ENCODE results near the gene LILRA5. TPM values are rescaled to one million over a fixed set of nuclear protein-coding genes. Genes with fewer than 3 reads are reported as not detected.
A peak's percentile ranks its signal among the peaks of the same experiment; 100 is the strongest.
"Not testable (repeated sequence)": the region's sequence is repeated elsewhere in the genome, so short reads cannot be mapped to it uniquely, and the experiment has no call there.

Gene LILRA5
- total RNA-seq, 1 donor from 2014 or later, result not detected

DNA sequence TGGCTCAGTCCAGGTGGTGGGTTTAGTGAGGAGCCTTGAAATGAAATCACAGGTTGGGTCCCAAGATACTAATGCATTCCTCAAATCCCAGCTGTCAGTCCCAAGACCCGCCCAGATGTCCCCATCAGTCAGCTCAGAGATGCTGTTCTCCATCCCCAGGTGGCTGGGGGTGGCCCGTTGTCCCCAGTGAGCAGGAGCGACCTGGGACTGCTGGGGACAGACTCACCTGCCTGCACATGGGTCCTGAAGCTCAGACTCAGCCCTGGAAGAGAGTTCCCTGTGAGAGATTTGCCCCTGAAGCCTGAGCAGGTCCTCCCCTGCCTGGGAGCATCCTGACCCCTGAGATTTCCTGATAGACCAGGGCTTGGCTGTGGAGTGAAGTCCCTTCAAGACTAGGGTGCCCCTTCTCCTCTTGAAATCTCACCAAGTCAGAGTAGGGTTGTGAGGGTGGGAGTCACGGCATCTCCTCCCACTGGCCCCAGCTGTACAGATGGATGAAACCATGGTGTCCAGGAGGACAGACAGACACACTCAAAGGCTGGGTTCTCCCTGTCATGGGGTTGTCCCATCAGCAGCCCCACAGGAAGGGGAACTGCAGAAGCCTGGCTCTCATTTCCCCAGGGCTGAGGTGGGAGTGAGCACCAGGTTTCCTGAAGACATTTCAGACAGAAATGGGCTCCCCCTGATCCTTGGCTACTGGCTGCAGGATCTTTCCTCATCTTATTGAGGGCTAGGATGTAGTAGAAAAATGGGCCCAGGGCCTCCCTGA lies 14.4 kb downstream of the LILRA5 start:
- no peak overlapping the region for H3K4me3 Mint-ChIP-seq (ENCODE audit: unreplicated experiment)
- H3K27ac Mint-ChIP-seq (ENCODE audit: unreplicated experiment), result no peak overlapping the region
- H3K4me1 Mint-ChIP-seq (ENCODE audit: low read depth, unreplicated experiment), result no peaks in the 10 kb centered on the region
- H3K9me3 Mint-ChIP-seq (ENCODE audit: unreplicated experiment), result peaks cover 4% of the 10 kb centered on the region
- no peak for DNase-seq
- peaks cover 6% of the 10 kb centered on the region for H3K27me3 Mint-ChIP-seq (ENCODE audit: unreplicated experiment)
- H3K36me3 Mint-ChIP-seq (ENCODE audit: unreplicated experiment), result peaks cover 6% of the 10 kb centered on the region
- TF ChIP-seq, protein P1, sequence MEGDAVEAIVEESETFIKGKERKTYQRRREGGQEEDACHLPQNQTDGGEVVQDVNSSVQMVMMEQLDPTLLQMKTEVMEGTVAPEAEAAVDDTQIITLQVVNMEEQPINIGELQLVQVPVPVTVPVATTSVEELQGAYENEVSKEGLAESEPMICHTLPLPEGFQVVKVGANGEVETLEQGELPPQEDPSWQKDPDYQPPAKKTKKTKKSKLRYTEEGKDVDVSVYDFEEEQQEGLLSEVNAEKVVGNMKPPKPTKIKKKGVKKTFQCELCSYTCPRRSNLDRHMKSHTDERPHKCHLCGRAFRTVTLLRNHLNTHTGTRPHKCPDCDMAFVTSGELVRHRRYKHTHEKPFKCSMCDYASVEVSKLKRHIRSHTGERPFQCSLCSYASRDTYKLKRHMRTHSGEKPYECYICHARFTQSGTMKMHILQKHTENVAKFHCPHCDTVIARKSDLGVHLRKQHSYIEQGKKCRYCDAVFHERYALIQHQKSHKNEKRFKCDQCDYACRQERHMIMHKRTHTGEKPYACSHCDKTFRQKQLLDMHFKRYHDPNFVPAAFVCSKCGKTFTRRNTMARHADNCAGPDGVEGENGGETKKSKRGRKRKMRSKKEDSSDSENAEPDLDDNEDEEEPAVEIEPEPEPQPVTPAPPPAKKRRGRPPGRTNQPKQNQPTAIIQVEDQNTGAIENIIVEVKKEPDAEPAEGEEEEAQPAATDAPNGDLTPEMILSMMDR (IDR thresholded peaks at IDR 0.05; ENCODE audit: partially characterized antibody, unreplicated experiment), result no peak

- Mint-ChIP-seq H3K27me3 (ENCODE audit: unreplicated experiment) (peaks cover 8% of the 10 kb centered on the region), H3K9me3 (ENCODE audit: unreplicated experiment) (peaks cover 6% of the 10 kb centered on the region), H3K4me3 (ENCODE audit: unreplicated experiment) (no peak overlapping the region), H3K4me1 (ENCODE audit: low read depth, unreplicated experiment) (no peaks in the 10 kb centered on the region), H3K27ac (ENCODE audit: unreplicated experiment) (no peak overlapping the region), H3K36me3 (ENCODE audit: unreplicated experiment) (peaks cover 6% of the 10 kb centered on the region)
- TF ChIP-seq, protein P1 (IDR thresholded peaks at IDR 0.05; ENCODE audit: partially characterized antibody, unreplicated experiment), result no peak
- no peak for DNase-seq
Measured at GRCh38 chr19:54297759-54298305, 15.1 kb downstream of the LILRA5 start.

GRCh38 chr19:54294539-54294938 lies 18.4 kb downstream of the LILRA5 start:
- H3K36me3 Mint-ChIP-seq (ENCODE audit: unreplicated experiment), result peaks cover 6% of the 10 kb centered on the region
- TF ChIP-seq, protein P1 (IDR thresholded peaks at IDR 0.05; ENCODE audit: partially characterized antibody, unreplicated experiment), result no peak
- no peak overlapping the region for H3K4me3 Mint-ChIP-seq (ENCODE audit: unreplicated experiment)
- peaks cover 6% of the 10 kb centered on the region for H3K9me3 Mint-ChIP-seq (ENCODE audit: unreplicated experiment)
- H3K4me1 Mint-ChIP-seq (ENCODE audit: low read depth, unreplicated experiment), result no peaks in the 10 kb centered on the region
- no peak for DNase-seq
- peaks cover 8% of the 10 kb centered on the region for H3K27me3 Mint-ChIP-seq (ENCODE audit: unreplicated experiment)
- H3K27ac Mint-ChIP-seq (ENCODE audit: unreplicated experiment), result no peak overlapping the region

DNA sequence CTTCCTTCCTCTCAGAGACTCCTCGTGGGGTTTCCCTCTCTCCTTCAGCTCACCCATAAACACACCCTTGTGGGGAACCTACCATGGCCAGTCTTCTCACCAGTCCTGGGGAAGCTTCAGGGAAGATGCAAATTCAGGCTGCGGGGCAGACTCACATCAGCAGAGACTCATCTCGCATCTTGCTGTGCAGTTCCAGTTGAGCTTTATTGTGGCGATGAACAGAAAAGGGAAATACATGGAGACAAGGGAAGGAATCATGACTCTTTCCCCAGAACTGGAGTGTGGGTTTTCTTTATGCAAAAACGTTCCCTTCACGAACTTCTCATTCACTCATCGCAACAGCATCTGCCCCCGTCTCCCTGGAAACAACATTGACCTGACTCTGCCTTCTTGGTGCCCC lies 23.8 kb downstream of the LILRA5 start:
- peaks cover 20% of the 10 kb centered on the region for H3K9me3 Mint-ChIP-seq (ENCODE audit: unreplicated experiment)

GRCh38 chr19:54287456-54287855 lies 25.5 kb downstream of the LILRA5 start:
- H3K36me3 Mint-ChIP-seq (ENCODE audit: unreplicated experiment), result peaks cover 5% of the 10 kb centered on the region
- H3K4me1 Mint-ChIP-seq (ENCODE audit: low read depth, unreplicated experiment), result peaks cover 2% of the 10 kb centered on the region
- peak overlapping the region; percentile 47 for H3K4me3 Mint-ChIP-seq (ENCODE audit: unreplicated experiment)
- H3K9me3 Mint-ChIP-seq (ENCODE audit: unreplicated experiment), result peaks cover 24% of the 10 kb centered on the region
- DNase-seq, result no peak
- peaks cover 13% of the 10 kb centered on the region for H3K27me3 Mint-ChIP-seq (ENCODE audit: unreplicated experiment)
- H3K27ac Mint-ChIP-seq (ENCODE audit: unreplicated experiment), result peak overlapping the region; percentile 53
- TF ChIP-seq, protein P1 (IDR thresholded peaks at IDR 0.05; ENCODE audit: partially characterized antibody, unreplicated experiment), result no peak

More for the DNA sequence above, 23.8 kb downstream of the LILRA5 start:
- H3K4me3 Mint-ChIP-seq (ENCODE audit: unreplicated experiment); H3K36me3 Mint-ChIP-seq (ENCODE audit: unreplicated experiment); DNase-seq; H3K27ac Mint-ChIP-seq (ENCODE audit: unreplicated experiment); H3K4me1 Mint-ChIP-seq (ENCODE audit: low read depth, unreplicated experiment): not testable (repeated sequence)
- H3K27me3 Mint-ChIP-seq (ENCODE audit: unreplicated experiment), result peaks cover 18% of the 10 kb centered on the region

DNA sequence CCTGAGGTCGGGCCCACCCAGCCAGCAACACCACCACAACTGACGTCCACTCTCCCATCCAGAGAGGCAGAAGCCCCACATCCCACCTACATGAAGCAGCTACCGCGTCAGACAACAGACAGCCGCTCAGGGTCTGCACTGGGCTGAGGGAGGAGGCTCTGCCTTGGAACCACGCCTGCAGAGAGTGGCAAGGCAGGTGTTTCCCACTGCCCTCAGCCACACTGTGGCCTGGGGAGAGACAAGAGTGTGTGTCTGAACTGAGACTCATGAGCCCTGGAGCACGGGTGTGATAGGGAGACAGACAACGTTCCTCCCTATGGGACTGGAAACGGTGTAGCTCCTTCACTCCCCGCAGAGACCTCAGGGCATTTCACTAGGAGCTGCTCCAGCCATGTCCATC lies 26.7 kb downstream of the LILRA5 start:
- H3K9me3 Mint-ChIP-seq (ENCODE audit: unreplicated experiment), result peaks cover 24% of the 10 kb centered on the region
- not testable (repeated sequence) for H3K36me3 Mint-ChIP-seq (ENCODE audit: unreplicated experiment); H3K4me3 Mint-ChIP-seq (ENCODE audit: unreplicated experiment); H3K4me1 Mint-ChIP-seq (ENCODE audit: low read depth, unreplicated experiment); DNase-seq
- H3K27ac Mint-ChIP-seq (ENCODE audit: unreplicated experiment), result peak overlapping the region; percentile 44
- H3K27me3 Mint-ChIP-seq (ENCODE audit: unreplicated experiment), result peaks cover 13% of the 10 kb centered on the region

DNA sequence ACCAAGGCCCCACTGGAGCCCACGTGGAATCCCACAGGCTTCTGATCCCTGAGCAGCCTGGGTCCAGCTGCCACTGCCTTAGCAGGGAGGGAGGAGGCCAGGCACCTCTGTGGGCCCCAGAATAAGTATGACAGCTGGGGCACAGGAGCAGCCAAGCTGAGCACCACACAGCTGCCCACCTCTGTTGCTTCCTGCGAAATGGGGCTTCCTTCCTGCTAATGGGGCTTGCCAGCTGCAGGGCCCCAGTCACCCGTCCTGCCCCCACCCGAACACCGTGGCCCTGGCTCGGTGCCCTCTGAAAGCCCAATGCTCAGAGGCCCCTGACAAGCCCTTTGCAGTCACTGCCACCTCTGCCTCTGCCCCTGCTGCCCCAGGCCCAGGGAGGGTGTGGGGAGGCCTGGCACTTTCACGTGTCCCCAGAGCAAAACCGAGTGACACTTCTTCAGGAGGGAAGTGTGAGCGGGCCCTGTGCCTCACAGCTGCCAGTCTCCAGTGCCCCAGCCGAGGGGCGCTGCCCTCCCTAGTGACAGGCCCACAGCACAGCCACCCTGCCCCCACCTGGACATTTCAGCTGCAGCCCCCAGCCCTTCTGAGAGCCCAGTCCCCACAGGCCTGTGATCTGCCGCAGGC lies 27.4 kb downstream of the LILRA5 start:
- H3K36me3 Mint-ChIP-seq (ENCODE audit: unreplicated experiment); H3K4me1 Mint-ChIP-seq (ENCODE audit: low read depth, unreplicated experiment); DNase-seq; H3K4me3 Mint-ChIP-seq (ENCODE audit: unreplicated experiment): not testable (repeated sequence)
- H3K27ac Mint-ChIP-seq (ENCODE audit: unreplicated experiment), result peak overlapping the region; percentile 44
- peaks cover 24% of the 10 kb centered on the region for H3K9me3 Mint-ChIP-seq (ENCODE audit: unreplicated experiment)
- H3K27me3 Mint-ChIP-seq (ENCODE audit: unreplicated experiment), result peaks cover 13% of the 10 kb centered on the region

Data from glutamatergic neuron (in vitro differentiated cells).